Measurements from ENCODE around the gene PANK2.
"Not testable (repeated sequence)": the region's sequence is repeated elsewhere in the genome, so short reads cannot be mapped to it uniquely, and the experiment has no call there.

GRCh38 chr20:3972631-3973030, 83.4 kb downstream of the PANK2 start:
- TF ChIP-seq CTCF (IDR thresholded peaks at IDR 0.05); POLR2AphosphoS5 (IDR thresholded peaks at IDR 0.05; ENCODE audit: insufficient read depth in 1 of 2, low read depth in 1 of 2); POLR2A (IDR thresholded peaks at IDR 0.05): not testable (repeated sequence)
